22Rv1 (cell line): ENCODE results near the gene RAP1B.

Experiments used
- CTCF ChIP-seq: fragments of 450-650 bp; IDR thresholded peaks from 2 replicates; pipeline ENCODE4 v1.5.1; 2017; ENCODE audit warnings: mild to moderate bottlenecking
- ZFX ChIP-seq: fragments of 450-650 bp; IDR thresholded peaks from 2 replicates; pipeline ENCODE4 v1.6.1; 2017; ENCODE audit warnings: antibody characterized with exemption, borderline replicate concordance

- TF ChIP-seq CTCF = no peak
- no peak for TF ChIP-seq ZFX
Observed at GRCh38 chr12:68612697-68613096, 2.0 kb downstream of the RAP1B start.
